HepG2 (cell line): ENCODE data around the gene HDDC3. TPM values are rescaled to one million over a fixed set of nuclear protein-coding genes. Genes with fewer than 3 reads are reported as not detected.

Source experiments
- MXI1 ChIP-seq: IDR thresholded peaks from 3 replicates; pipeline ENCODE4 v1.6.1; 2012; ENCODE audit warnings: low read depth, low read length, inconsistent platforms, borderline replicate concordance
- NR2F2 ChIP-seq: IDR thresholded peaks from 2 replicates; pipeline ENCODE4 v1.6.1; 2012; ENCODE audit warnings: low read depth, inconsistent platforms, borderline replicate concordance
- POLR2AphosphoS5 ChIP-seq: IDR thresholded peaks from 2 replicates; pipeline ENCODE4 v1.6.1; 2012; ENCODE audit warnings: low read depth, low read length
- PRDM4 ChIP-seq: sonication (generic); formaldehyde crosslinking; IDR thresholded peaks from 2 replicates; pipeline ENCODE4 v1.9.0; 2021; ENCODE audit warnings: missing genetic modification reagents, borderline replicate concordance
- PRMT3 ChIP-seq: sonication (generic); formaldehyde crosslinking; IDR thresholded peaks from 2 replicates; pipeline ENCODE4 v1.8.1; 2022; ENCODE audit warnings: low read depth, mild to moderate bottlenecking, moderate library complexity, missing genetic modification reagents, borderline replicate concordance
- SIN3A ChIP-seq: IDR thresholded peaks from 2 replicates; pipeline ENCODE4 v1.6.1; 2011; ENCODE audit warnings: low read depth, mild to moderate bottlenecking, control low read depth, low read length, borderline replicate concordance
- SMAD9 ChIP-seq: sonication (generic); formaldehyde crosslinking; IDR thresholded peaks from 2 replicates; pipeline ENCODE4 v1.5.1; 2020; ENCODE audit warnings: mild to moderate bottlenecking, missing genetic modification reagents
- SOX13 ChIP-seq, 3 experiments: fragments of 450-650 bp in 1 of 3; sonication (generic) in 1 of 3; formaldehyde crosslinking in 1 of 3; IDR thresholded peaks in 2 of 3; conservative IDR thresholded peaks in 1 of 3; 2 replicates each; pipeline versions ENCODE4 v1.5.0 to v1.6.1; 2016 to 2020; ENCODE audit warnings: antibody characterized with exemption in 1 of 3, mild to moderate bottlenecking in 1 of 3, missing compliant biosample characterization in 1 of 3, missing genetic modification reagents in 1 of 3, moderate library complexity in 1 of 3
- SRSF1 ChIP-seq: fragments of 200-400 bp; formaldehyde crosslinking; optimal IDR thresholded peaks from 2 replicates; pipeline ENCODE3; 2017; ENCODE audit warnings: mild to moderate bottlenecking, low read depth, low read length, moderate library complexity
- TCF7L2 ChIP-seq: IDR thresholded peaks from 2 replicates; pipeline ENCODE4 v1.6.1; 2011; ENCODE audit warnings: mild to moderate bottlenecking, low read depth, low read length, moderate library complexity
- TOE1 ChIP-seq: sonication (generic); formaldehyde crosslinking; IDR thresholded peaks from 2 replicates; pipeline ENCODE4 v1.4.0; 2020; ENCODE audit warnings: mild to moderate bottlenecking, missing genetic modification reagents
- ZFP36L2 ChIP-seq: sonication (generic); formaldehyde crosslinking; IDR thresholded peaks from 2 replicates; pipeline ENCODE4 v1.4.0; 2020; ENCODE audit warnings: missing genetic modification reagents
- ZFP37 ChIP-seq: sonication (generic); formaldehyde crosslinking; IDR thresholded peaks from 2 replicates; pipeline ENCODE4 v1.4.0; 2020; ENCODE audit warnings: missing genetic modification reagents, borderline replicate concordance
- ZNF383 ChIP-seq: sonication (generic); formaldehyde crosslinking; IDR thresholded peaks from 2 replicates; pipeline ENCODE4 v1.4.0; 2020; ENCODE audit warnings: missing genetic modification reagents, mild to moderate bottlenecking, borderline replicate concordance
- ZNF672 ChIP-seq: sonication (generic); formaldehyde crosslinking; IDR thresholded peaks from 2 replicates; pipeline ENCODE4 v1.8.1; 2022; ENCODE audit warnings: missing genetic modification reagents
- ZNF678 ChIP-seq: sonication (generic); formaldehyde crosslinking; IDR thresholded peaks from 2 replicates; pipeline ENCODE4 v1.4.0; 2020; ENCODE audit warnings: mild to moderate bottlenecking, missing genetic modification reagents
- ZNF775 ChIP-seq: sonication (generic); formaldehyde crosslinking; IDR thresholded peaks from 2 replicates; pipeline ENCODE4 v1.4.0; 2020; ENCODE audit warnings: missing genetic modification reagents, mild to moderate bottlenecking, moderate library complexity, borderline replicate concordance
- ZNF792 ChIP-seq: IDR thresholded peaks from 2 replicates; pipeline ENCODE4 v1.6.1; 2016
- ZZZ3 ChIP-seq: sonication (generic); formaldehyde crosslinking; IDR thresholded peaks from 2 replicates; pipeline ENCODE4 v1.4.0; 2020; ENCODE audit warnings: missing genetic modification reagents, mild to moderate bottlenecking, borderline replicate concordance
- polyA plus RNA-seq, 8 experiments: library from polyadenylated mRNA; depleted of rRNA in 3 of 8; stranded (reverse) in 7 of 8; unstranded in 1 of 8; fragments of >200 nt; fragmentation: Illumina TruSeq in 4 of 8; extraction: Trizol in 4 of 8; gene quantifications; 2 replicates each; pipeline versions ENCODE4 v1.2.1 to v1.2.3, GENCODE V29; 2011 to 2016; ENCODE audit warnings: low read depth in 4 of 8, missing spikeins in 1 of 8, mixed read lengths in 1 of 8; ENCODE audit not compliant: insufficient read depth in 1 of 8
- total RNA-seq, 5 experiments: library from RNA; depleted of rRNA; stranded (reverse); fragments of >200 nt; fragmentation: Illumina TruSeq; extraction: Trizol; gene quantifications; 2 replicates each; pipeline ENCODE4 v1.2.3, GENCODE V29; 2016; ENCODE audit warnings: low read depth in 1 of 5
- TF ChIP-seq, protein P1 (sequence below): sonication (generic); formaldehyde crosslinking; IDR thresholded peaks from 2 replicates; pipeline ENCODE4 v1.4.0; 2020; ENCODE audit warnings: missing genetic modification reagents, borderline replicate concordance
- TF ChIP-seq, protein P2 (sequence below), 2 experiments: sonication (generic) in 1 of 2; formaldehyde crosslinking in 1 of 2; IDR thresholded peaks; 2 replicates each; pipeline versions ENCODE4 v1.4.0 to v1.6.1; 2016 to 2020; ENCODE audit warnings: borderline replicate concordance in 1 of 2, low read depth in 1 of 2, mild to moderate bottlenecking in 1 of 2, missing genetic modification reagents in 1 of 2

The HDDC3 gene
- total and polyA plus RNA-seq, 2 of the 13 experiments (the other 11 are each of a cell fraction or from before 2014, with no cell fraction given): 18.7 to 28.3 TPM

GRCh38 chr15:90893175-90894090, 38.9 kb downstream of the HDDC3 start (continued):
- no peak for TF ChIP-seq ZNF678
- TF ChIP-seq, protein P1, sequence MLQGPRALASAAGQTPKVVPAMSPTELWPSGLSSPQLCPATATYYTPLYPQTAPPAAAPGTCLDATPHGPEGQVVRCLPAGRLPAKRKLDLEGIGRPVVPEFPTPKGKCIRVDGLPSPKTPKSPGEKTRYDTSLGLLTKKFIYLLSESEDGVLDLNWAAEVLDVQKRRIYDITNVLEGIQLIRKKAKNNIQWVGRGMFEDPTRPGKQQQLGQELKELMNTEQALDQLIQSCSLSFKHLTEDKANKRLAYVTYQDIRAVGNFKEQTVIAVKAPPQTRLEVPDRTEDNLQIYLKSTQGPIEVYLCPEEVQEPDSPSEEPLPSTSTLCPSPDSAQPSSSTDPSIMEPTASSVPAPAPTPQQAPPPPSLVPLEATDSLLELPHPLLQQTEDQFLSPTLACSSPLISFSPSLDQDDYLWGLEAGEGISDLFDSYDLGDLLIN (CRISPR knock-in tag): no peak
- no peak for TF ChIP-seq SOX13 (IDR thresholded peaks at IDR 0.05)
- no peak for TF ChIP-seq SOX13 (CRISPR knock-in tag; conservative IDR thresholded peaks at IDR 0.05 in 1 of 2, IDR thresholded peaks at IDR 0.05 in 1 of 2)
- no peak for TF ChIP-seq ZNF775 (CRISPR knock-in tag)
- no peak for TF ChIP-seq ZNF672 (CRISPR knock-in tag)
- no peak for TF ChIP-seq PRDM4 (CRISPR knock-in tag)
- no peak for TF ChIP-seq ZZZ3 (CRISPR knock-in tag)
- TF ChIP-seq PRMT3: no peak
- no peak for TF ChIP-seq TCF7L2
- no peak for TF ChIP-seq SMAD9
- TF ChIP-seq POLR2AphosphoS5: peak; percentile 58
- TF ChIP-seq TOE1 (CRISPR knock-in tag): no peak
- TF ChIP-seq ZFP37 (CRISPR knock-in tag): no peak
- no peak for TF ChIP-seq ZFP36L2
- TF ChIP-seq ZNF383 (CRISPR knock-in tag): no peak
- peak; percentile 64; the same call in 1 of the 2 replicates for TF ChIP-seq SIN3A
- no peak for TF ChIP-seq NR2F2
- TF ChIP-seq SRSF1: no peak
- TF ChIP-seq MXI1: no peak
- TF ChIP-seq ZNF792: 0 out of 2 replicates have a peak, but pooled peaks have one; percentile 36
- TF ChIP-seq, protein P2, sequence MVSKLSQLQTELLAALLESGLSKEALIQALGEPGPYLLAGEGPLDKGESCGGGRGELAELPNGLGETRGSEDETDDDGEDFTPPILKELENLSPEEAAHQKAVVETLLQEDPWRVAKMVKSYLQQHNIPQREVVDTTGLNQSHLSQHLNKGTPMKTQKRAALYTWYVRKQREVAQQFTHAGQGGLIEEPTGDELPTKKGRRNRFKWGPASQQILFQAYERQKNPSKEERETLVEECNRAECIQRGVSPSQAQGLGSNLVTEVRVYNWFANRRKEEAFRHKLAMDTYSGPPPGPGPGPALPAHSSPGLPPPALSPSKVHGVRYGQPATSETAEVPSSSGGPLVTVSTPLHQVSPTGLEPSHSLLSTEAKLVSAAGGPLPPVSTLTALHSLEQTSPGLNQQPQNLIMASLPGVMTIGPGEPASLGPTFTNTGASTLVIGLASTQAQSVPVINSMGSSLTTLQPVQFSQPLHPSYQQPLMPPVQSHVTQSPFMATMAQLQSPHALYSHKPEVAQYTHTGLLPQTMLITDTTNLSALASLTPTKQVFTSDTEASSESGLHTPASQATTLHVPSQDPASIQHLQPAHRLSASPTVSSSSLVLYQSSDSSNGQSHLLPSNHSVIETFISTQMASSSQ (IDR thresholded peaks at IDR 0.05; ENCODE audit: low read depth): no peak
- TF ChIP-seq, protein P2 (CRISPR knock-in tag; IDR thresholded peaks at IDR 0.05; ENCODE audit: borderline replicate concordance): no peak
